CD14-positive monocyte (primary cell): ENCODE data around the gene PIP4K2A. TPM values are rescaled to one million over a fixed set of nuclear protein-coding genes. Genes with fewer than 3 reads are reported as not detected.

Source experiments
- DNase-seq, 3 donors: peaks; one replicate each; pipeline ENCODE4 v3.0.0-alpha.2; 2011 to 2022
- H2AFZ ChIP-seq: 2 replicates; pipeline ENCODE4 v1.6.0; 2012; ENCODE audit warnings: mild to moderate bottlenecking, low read depth, low read length, inconsistent platforms; ENCODE audit not compliant: insufficient read depth, poor library complexity, severe bottlenecking
- H3K27ac ChIP-seq, 2 donors: 1 replicate in 1 of 2; 2 replicates in 1 of 2; pipeline ENCODE4 v1.5.1; 2012 to 2013; ENCODE audit warnings: low read length in 2 of 2, control low read depth in 1 of 2, inconsistent platforms in 1 of 2, low read depth in 1 of 2, mild to moderate bottlenecking in 1 of 2
- H3K27me3 ChIP-seq, 2 donors: one replicate each; pipeline versions ENCODE4 v1.6.0 to v1.6.1; 2011 to 2013; ENCODE audit warnings: low read length in 2 of 2; ENCODE audit not compliant: control insufficient read depth in 2 of 2, insufficient read depth in 2 of 2
- H3K36me3 ChIP-seq, 2 donors: replicated peaks in 1 of 2; 1 replicate in 1 of 2; 2 replicates in 1 of 2; pipeline versions ENCODE4 v1.5.1 to v1.6.1; 2012 to 2013; ENCODE audit warnings: low read length in 2 of 2, control low read depth in 1 of 2, inconsistent platforms in 1 of 2, mild to moderate bottlenecking in 1 of 2; ENCODE audit not compliant: insufficient read depth in 2 of 2, control insufficient read depth in 1 of 2
- H3K4me1 ChIP-seq, 2 donors: 1 replicate in 1 of 2; 2 replicates in 1 of 2; pipeline versions ENCODE4 v1.5.1 to v1.6.1; 2012 to 2013; ENCODE audit warnings: low read length in 2 of 2, control low read depth in 1 of 2, inconsistent platforms in 1 of 2, mild to moderate bottlenecking in 1 of 2, moderate library complexity in 1 of 2; ENCODE audit not compliant: insufficient read depth in 2 of 2, control insufficient read depth in 1 of 2
- H3K4me2 ChIP-seq: replicated peaks from 2 replicates; pipeline ENCODE3; 2012; ENCODE audit warnings: low read length, moderate library complexity, mild to moderate bottlenecking; ENCODE audit not compliant: poor library complexity, severe bottlenecking; ENCODE audit errors: extremely low read depth
- H3K4me3 ChIP-seq, 3 experiments: fragments of 200-600 bp in 1 of 3; sonication (generic) in 1 of 3; replicated peaks in 1 of 3; 1 replicate in 2 of 3; 2 replicates in 1 of 3; pipeline ENCODE4 v1.5.1; 2011 to 2013; ENCODE audit warnings: low read length in 3 of 3, mild to moderate bottlenecking in 3 of 3, control low read depth in 2 of 3, low read depth in 2 of 3, inconsistent platforms in 1 of 3, moderate library complexity in 1 of 3
- H3K79me2 ChIP-seq: 2 replicates; pipeline ENCODE4 v1.6.0; 2012; ENCODE audit warnings: mild to moderate bottlenecking, control low read depth, inconsistent platforms, low read length, moderate library complexity; ENCODE audit not compliant: insufficient read depth
- H3K9ac ChIP-seq: 2 replicates; pipeline ENCODE4 v1.6.0; 2017; ENCODE audit warnings: low read length, mild to moderate bottlenecking; ENCODE audit not compliant: insufficient read depth, poor library complexity, severe bottlenecking
- H3K9me3 ChIP-seq, 2 donors: replicated peaks in 1 of 2; 1 replicate in 1 of 2; 2 replicates in 1 of 2; pipeline versions ENCODE4 v1.5.1 to v1.6.1; 2012 to 2013; ENCODE audit warnings: low read length in 2 of 2, control low read depth in 1 of 2; ENCODE audit not compliant: control insufficient read depth in 1 of 2, insufficient read depth in 1 of 2
- H4K20me1 ChIP-seq: 2 replicates; pipeline ENCODE4 v1.6.0; 2012; ENCODE audit warnings: mild to moderate bottlenecking, low read length, control low read depth, moderate library complexity; ENCODE audit not compliant: insufficient read depth
- H3K27ac Mint-ChIP-seq, 7 donors: one replicate each; pipeline ENCODE4 v1.8.0; 2020; ENCODE audit warnings: mild to moderate bottlenecking in 7 of 7, mixed read lengths in 7 of 7, moderate library complexity in 6 of 7, inconsistent platforms in 2 of 7
- H3K27me3 Mint-ChIP-seq, 3 donors: one replicate each; pipeline ENCODE4 v1.8.0; 2021 to 2022; ENCODE audit warnings: low read depth in 3 of 3, mild to moderate bottlenecking in 3 of 3, mixed read lengths in 3 of 3, moderate library complexity in 3 of 3, inconsistent platforms in 1 of 3
- H3K36me3 Mint-ChIP-seq, 2 donors: one replicate each; pipeline ENCODE4 v1.8.0; 2020; ENCODE audit warnings: mixed read lengths in 2 of 2, inconsistent platforms in 1 of 2, mild to moderate bottlenecking in 1 of 2
- H3K4me1 Mint-ChIP-seq: one replicate; pipeline ENCODE4 v1.8.0; 2020; ENCODE audit warnings: mild to moderate bottlenecking, mixed read lengths
- H3K4me3 Mint-ChIP-seq, 2 donors: one replicate each; pipeline ENCODE4 v1.8.0; 2020; ENCODE audit warnings: mild to moderate bottlenecking in 2 of 2, mixed read lengths in 2 of 2, moderate library complexity in 1 of 2
- H3K9me3 Mint-ChIP-seq, 7 donors: one replicate each; pipeline ENCODE4 v1.8.0; 2020 to 2022; ENCODE audit warnings: mixed read lengths in 7 of 7, mild to moderate bottlenecking in 6 of 7, moderate library complexity in 6 of 7, inconsistent platforms in 2 of 7
- CTCF ChIP-seq: fragments of 200-600 bp; IDR thresholded peaks from one replicate; pipeline ENCODE4 v1.8.0; 2022; ENCODE audit warnings: antibody characterized with exemption, mild to moderate bottlenecking
- WGBS: methylation state at CpG from one replicate; pipeline ENCODE4 v1.1.5; 2013; ENCODE audit warnings: missing lambda C conversion rate; ENCODE audit not compliant: insufficient coverage; 5-methylcytosine and 5-hydroxymethylcytosine counted together
- intact Hi-C, 2 donors: fragments of 100-400 bp; cut with micrococcal nuclease; formaldehyde crosslinking; loops; one replicate each; pipeline versions ENCODE4 v1.15.0 to v1.15.1; 2023
- polyA plus RNA-seq, 3 donors: library from polyadenylated mRNA; depleted of rRNA in 1 of 3; unstranded in 2 of 3; stranded (reverse) in 1 of 3; fragments of 300-500 nt in 2 of 3; fragments of >200 nt in 1 of 3; fragmentation: Illumina TruSeq in 2 of 3; gene quantifications; 1 replicate in 2 of 3; 2 replicates in 1 of 3; pipeline ENCODE4 v1.2.3, GENCODE V29; 2012 to 2021

The PIP4K2A gene
- polyA plus RNA-seq, 3 donors = 9.7 to 33.7 (median 16.6) TPM

- WGBS = 87% methylated on average over 7 of the region's 7 CpGs
- H3K4me1 ChIP-seq = peaks cover 0 to 3% of the 10 kb centered on the region in 2 donors
- intact Hi-C loops = loop anchor here in 1 of 2 donors (10.0 kb wide), 1 partner anchor 426 kb away; no protein-coding TSS in a partner anchor
- no peak overlapping the region for H3K9ac ChIP-seq
- H3K27me3 ChIP-seq = no peaks in the 10 kb centered on the region
- Mint-ChIP-seq H3K36me3 (peaks cover 85 to 90% of the 10 kb centered on the region in 2 donors), H3K4me3 (no peak overlapping the region), H3K27me3 (peaks cover 0 to 1% (median 1%) of the 10 kb centered on the region in 3 donors), H3K9me3 (peaks cover 0 to 2% (median 0%) of the 10 kb centered on the region in 7 donors), H3K4me1 (peaks cover 13% of the 10 kb centered on the region), H3K27ac (peak overlapping the region in 1 of 7 donors; percentile 21)
- no peak overlapping the region for H3K4me3 ChIP-seq
- H3K79me2 ChIP-seq = no peaks in the 10 kb centered on the region
- H3K4me2 ChIP-seq = no peak overlapping the region
- no peaks in the 10 kb centered on the region for H3K9me3 ChIP-seq
- H4K20me1 ChIP-seq = peaks cover 11% of the 10 kb centered on the region
- no peak overlapping the region for H2AFZ ChIP-seq
- H3K36me3 ChIP-seq = peaks cover 84 to 95% of the 10 kb centered on the region in 2 donors
- H3K27ac ChIP-seq = no peak overlapping the region
- TF ChIP-seq CTCF = no peak
- no peak for DNase-seq
Observed at GRCh38 chr10:22568928-22569327, 145.4 kb downstream of the PIP4K2A start.

GRCh38 chr10:22564060-22564459, 150.3 kb downstream of the PIP4K2A start:
- Mint-ChIP-seq H3K27me3 (peaks cover 0 to 3% (median 1%) of the 10 kb centered on the region in 3 donors), H3K36me3 (peaks cover 70 to 76% of the 10 kb centered on the region in 2 donors), H3K4me1 (peaks cover 9% of the 10 kb centered on the region), H3K4me3 (no peak overlapping the region), H3K9me3 (peaks cover 0 to 2% (median 0%) of the 10 kb centered on the region in 7 donors), H3K27ac (peak overlapping the region in 5 of 7 donors; percentile 3 to 79 (median 48))
- H3K79me2 ChIP-seq = no peaks in the 10 kb centered on the region
- no peak for DNase-seq
- no peak overlapping the region for H3K4me2 ChIP-seq
- intact Hi-C loops = loop anchor here in 1 of 2 donors (10.0 kb wide), 1 partner anchor 431 kb away; no protein-coding TSS in a partner anchor
- H3K4me1 ChIP-seq = no peaks in the 10 kb centered on the region
- H3K9ac ChIP-seq = no peak overlapping the region
- peaks cover 5% of the 10 kb centered on the region for H4K20me1 ChIP-seq
- WGBS = 14% methylated on average over 4 of the region's 5 CpGs
- H3K9me3 ChIP-seq = no peaks in the 10 kb centered on the region
- peaks cover 64 to 94% of the 10 kb centered on the region in 2 donors for H3K36me3 ChIP-seq
- no peak overlapping the region for H2AFZ ChIP-seq
- no peaks in the 10 kb centered on the region for H3K27me3 ChIP-seq
- peak overlapping the region in 1 of 2 donors; percentile 36 for H3K27ac ChIP-seq
- no peak for TF ChIP-seq CTCF
- H3K4me3 ChIP-seq = no peak overlapping the region
